Activated T-helper 1 cell treated with Interleukin-2 at 50 U/mL for 16 hours (primary cell): ENCODE measurements around the gene DRAM1.
"Not testable (repeated sequence)": the region's sequence is repeated elsewhere in the genome, so short reads cannot be mapped to it uniquely, and the experiment has no call there.

Experiments
- DNase-seq: peaks from one replicate; pipeline ENCODE4 v3.0.0-alpha.2; 2020; ENCODE audit warnings: low read depth

Gene DRAM1

DNA sequence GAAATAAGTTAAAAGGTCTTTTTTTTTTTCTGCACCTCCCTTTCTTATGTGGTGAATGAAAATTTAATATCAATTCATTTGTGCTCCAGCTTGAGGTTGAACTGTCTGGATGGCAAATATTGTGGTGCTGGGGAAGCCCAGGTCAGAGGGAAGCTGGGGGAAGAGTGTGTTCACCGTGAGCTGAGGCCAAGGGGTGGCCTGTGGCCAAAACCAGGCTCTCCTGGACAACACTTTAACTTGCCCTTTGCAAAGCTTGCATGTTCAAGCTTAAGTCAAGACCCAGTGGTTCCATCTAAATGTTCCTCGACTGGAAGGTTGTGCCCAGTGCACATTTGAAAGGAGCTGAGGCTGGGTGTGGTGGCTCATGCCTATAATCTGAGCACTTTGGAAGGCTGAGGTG, 28.8 kb downstream of the DRAM1 start:
- no peak for DNase-seq

DNA sequence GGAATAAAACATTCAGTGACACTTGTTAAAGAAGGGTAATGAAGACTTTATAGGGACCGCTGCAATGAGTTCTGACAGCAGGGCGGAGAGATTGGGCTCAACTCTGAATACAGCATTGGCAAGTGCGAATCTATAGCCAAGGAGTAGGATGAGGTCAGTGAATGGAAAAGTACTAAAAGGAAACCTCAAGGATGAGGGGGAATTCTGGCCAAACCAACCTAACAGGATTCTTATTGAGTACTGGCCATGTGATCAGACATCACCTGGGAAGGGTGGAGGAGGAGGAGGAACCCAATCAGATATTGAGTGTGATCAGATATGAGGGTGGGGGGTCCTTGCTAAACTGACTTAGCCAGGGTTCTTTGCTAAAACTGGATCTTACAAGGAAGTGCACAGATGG, 31.0 kb downstream of the DRAM1 start:
- DNase-seq = no peak

DNA sequence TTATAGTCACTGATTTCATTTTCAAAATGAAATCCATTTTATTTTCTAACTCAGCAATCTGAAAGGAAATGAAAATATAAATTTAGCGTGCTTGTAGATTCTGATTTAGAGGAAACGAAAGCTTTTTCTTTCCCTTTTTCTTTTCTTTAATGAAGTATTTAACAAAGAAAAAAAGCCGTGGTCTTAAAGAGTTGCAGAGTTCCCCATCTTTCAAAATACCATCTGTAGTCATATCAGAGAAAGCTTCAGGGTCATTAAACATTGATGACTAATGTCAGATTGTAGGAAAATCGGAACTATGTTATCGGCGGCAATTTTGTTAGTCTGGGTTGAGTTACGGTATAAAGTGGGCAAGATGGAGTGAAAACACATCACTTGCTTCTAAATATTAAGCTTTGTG, 32.3 kb downstream of the DRAM1 start:
- no peak for DNase-seq

DNA sequence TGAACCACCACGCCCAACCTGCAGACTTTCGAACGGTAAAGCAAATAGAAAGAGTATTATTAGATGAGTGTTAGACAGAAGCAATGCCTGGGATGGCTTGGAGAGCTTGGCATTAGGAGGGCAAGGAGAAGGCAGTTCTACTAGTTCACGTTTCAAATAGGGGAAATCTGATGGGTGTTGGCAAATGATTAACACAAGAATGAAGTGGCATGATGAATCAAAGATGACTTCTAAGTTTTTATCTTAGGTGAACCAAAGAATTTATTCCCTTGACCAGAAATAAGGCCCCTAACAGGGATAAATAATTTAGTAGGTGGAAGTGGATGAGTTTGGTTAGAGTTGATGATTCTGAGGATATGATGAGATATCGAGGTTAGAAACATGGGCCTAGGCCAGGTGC, 38.5 kb downstream of the DRAM1 start:
- DNase-seq = no peak

DNA sequence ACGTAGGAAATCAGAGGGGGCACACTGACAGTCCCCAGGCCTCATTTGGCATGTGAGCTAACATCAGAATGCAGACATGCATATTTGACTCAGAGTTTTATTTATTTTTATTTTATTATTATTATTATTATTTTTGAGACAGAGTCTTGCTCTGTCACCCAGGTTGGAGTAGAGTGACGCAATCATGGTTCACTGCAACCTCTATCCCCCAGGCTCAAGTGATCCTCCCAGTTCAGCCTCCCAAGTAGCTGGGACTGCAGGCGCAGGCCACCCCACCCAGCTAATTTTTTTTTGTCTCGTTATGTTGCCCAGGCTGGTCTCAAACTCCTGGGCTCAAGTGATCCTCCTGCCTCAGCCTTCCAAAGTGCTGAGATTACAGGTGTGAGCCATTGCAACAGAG, 41.4 kb downstream of the DRAM1 start:
- not testable (repeated sequence) for DNase-seq

DNA sequence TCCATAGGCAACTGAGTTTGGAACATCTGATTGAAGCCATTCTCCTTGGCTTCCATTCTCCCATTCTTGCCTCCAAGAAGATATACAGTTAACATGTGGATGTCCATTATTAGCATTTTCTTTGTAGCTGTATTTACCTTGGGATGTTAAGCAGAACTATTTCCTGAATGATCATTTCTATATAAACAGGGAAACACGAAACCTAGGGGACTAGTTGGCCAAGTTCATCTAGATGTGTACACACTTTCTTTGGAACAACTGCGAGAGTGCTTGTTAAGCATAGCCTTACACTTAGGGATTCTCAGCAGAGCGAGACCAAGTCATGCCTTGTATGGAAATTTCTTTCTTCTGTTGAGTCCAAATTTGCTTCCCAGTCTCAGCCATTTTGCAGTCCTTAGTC, 42.1 kb downstream of the DRAM1 start:
- DNase-seq = no peak

DNA sequence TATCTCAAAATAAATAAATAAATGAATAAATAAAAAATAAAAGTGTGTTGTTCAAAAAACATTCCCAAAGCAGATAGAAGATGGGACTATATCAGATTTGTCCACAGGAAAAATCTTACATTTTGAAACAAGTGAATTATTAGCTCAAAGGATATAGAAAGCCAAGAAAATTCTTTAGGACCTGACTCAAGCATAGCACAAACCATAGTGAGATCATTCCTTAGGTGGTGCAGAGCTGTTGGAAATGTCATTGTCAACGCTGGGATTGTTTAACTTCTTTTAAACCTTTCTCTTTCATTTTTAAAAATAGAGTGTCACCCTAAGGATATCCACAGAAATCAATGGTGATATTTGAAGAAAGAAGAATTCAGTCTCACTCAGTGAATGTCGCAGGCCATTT, 43.5 kb downstream of the DRAM1 start:
- DNase-seq = no peak

DNA sequence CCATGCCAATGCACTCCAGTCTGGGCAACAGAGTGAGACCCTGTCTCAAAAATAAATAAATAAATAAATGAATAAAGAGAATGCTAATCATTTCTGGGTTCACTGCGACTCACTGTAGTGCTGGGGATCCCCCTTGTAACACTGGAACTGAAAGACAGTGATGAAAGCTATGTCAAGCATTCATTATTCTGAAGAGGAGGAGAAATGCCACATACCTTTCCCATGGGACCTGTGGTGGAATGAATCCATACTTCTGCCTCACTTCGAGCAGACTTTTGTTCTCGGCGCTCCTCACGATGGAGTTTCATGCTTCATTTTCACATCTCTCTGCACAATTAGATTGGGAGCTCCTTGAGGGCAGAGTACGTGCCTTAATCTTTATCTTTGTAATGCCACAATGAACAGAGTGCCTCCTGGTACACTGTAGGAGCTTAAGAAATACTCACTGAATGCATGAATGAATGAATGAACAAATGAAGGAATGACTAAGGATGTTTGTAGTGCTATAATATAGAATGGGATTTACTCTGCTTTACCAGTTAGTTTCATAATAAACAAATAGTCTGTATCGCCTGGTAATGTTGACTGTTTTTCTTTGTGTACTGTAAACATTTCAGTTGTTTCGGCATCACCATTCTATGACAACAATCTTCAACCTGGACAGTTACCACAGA, 45.8 kb downstream of the DRAM1 start:
- DNase-seq = no peak

DNA sequence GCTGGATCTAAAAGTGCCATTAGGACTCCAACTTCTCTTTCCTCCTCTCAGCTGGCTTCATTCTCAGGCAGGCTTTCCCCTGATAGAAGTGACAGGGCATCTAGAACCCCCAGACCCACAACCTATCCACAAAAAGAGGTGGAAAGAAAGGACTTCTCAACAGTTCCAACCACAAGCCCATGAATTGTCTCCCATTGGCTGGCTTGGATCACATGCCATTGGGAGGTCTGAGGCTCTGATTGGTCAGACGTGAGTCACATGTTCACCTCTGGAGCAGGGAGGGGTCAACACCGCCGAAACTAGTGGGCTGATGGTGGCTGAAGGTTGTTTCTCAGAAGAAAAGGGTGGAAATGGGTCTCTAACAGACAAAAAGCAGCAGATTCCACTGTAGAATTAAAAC, 47.2 kb downstream of the DRAM1 start:
- no peak for DNase-seq

DNA sequence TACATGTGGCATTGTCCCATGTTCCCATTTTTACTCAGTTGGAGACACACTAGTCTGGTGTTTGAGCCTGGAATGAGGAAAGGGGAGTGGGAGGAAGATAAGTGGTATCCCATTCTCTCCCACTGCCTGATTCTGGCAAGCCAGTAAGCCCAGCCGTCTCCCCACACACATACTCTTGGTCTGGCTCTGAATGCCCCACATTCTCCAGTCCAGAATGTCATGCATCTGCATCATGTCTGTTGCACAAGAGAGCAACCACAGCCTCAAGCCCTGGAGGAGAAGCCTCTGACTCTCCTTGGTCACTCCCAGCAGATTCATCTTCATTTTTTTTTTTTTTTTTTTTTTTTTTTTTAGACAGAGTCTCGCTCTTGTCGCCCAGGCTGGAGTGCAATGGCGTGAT, 48.0 kb downstream of the DRAM1 start:
- DNase-seq = no peak

DNA sequence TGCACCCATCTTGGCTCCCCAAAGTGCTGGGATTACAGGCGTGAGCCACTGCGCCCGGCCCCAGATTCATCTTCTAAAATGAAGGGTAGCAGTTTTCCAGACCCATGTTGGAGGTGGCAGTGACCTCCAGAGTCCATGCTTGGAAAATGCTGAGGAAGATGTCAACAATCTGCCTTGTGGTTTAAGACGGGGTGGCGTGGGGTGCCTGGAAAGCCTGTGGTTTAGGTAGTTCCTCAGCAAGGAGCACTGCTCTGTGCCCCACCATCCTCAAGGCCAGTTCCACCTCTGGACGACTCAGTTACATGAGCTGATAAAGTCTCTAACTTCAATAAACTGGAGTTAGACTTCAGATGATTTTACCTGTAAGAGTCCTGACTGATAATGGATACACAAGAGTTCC, 48.6 kb downstream of the DRAM1 start:
- DNase-seq = no peak

DNA sequence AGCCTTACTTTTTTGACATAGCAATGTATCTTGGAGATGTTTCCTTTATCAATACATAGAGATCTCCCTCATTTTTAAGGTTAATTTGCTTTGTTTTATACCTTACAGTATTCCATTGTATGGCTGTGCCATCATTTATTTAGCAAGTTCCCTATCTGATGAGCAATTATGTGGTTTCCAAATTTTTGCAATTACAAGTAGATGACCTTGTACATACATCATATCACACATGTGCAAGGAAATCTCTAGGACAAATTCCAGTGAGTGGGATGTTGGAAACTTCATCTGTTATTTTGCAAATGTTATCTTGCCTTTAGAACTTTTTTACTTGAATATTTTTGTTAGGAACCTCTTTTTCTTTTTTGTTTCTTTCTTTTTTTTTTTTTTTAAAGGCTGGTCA, 49.7 kb downstream of the DRAM1 start:
- no peak for DNase-seq

DNA sequence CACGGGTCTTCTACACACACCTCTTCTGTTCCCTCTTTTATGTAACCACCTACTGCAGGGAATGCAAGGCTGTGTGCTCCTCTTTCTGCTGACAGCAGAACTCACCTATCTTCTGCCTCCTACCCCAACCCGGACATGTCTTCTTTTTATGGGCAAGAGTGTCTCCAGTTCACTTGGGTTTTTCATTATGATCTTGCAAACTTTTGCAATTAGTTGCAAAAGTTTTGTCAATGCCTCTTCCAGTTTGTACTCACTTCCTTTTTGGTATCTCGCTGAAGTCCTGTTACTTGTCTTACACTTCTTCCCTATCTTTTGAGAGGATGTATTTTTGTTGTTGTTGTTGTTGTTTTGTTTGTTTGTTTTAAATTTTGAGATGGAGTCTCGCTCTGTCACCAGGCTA, 50.6 kb downstream of the DRAM1 start:
- no peak for DNase-seq

DNA sequence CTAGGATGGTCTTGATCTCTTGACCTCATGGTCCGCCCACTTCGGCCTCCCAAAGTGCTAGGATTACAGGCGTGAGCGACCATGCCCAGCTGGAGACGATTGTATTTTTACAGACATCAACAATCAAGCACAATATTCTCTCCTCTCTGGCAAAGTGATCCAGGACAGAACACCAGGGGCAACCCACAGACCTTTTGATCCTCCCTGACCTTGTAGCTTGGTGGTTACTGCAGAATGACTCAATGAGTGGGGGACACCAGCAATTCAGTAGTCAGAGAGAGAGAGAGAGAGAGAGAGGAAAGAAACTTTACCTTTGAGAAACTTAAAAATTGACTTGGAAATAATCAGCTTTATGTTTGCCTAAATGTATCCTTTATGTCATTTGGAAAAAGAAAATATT, 51.2 kb downstream of the DRAM1 start:
- DNase-seq = no peak

DNA sequence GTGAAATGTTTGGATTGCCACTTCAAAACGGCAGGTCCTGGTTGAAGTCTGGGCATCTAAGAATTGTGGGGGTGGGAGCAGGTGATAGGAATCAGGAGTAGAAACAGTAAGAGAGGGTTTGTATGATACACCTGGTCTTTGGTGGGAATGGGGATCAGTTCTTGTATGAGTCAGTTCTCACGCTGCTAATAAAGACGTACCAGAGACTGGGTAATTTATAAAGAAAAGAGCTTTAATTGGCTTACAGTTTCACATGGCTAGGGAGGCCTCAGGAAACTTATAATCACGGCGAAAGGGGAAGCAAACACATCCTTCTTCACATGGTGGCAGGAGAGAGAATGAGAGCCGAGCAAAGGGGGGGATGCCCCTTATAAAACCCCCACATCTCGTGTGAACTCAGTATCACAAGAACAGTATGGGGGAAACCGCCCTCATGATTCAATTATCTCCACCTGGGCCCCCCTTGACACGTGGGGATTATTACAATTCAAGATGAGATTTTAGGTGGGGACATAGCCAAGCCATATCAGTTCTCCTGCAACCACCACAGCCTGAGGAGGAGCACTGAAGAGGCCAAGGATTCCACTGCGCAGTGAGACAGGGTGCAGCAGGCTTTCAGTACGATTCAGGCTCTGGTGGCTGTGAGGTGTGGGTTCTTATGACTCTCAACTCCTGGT, 52.1 kb downstream of the DRAM1 start:
- no peak for DNase-seq

DNA sequence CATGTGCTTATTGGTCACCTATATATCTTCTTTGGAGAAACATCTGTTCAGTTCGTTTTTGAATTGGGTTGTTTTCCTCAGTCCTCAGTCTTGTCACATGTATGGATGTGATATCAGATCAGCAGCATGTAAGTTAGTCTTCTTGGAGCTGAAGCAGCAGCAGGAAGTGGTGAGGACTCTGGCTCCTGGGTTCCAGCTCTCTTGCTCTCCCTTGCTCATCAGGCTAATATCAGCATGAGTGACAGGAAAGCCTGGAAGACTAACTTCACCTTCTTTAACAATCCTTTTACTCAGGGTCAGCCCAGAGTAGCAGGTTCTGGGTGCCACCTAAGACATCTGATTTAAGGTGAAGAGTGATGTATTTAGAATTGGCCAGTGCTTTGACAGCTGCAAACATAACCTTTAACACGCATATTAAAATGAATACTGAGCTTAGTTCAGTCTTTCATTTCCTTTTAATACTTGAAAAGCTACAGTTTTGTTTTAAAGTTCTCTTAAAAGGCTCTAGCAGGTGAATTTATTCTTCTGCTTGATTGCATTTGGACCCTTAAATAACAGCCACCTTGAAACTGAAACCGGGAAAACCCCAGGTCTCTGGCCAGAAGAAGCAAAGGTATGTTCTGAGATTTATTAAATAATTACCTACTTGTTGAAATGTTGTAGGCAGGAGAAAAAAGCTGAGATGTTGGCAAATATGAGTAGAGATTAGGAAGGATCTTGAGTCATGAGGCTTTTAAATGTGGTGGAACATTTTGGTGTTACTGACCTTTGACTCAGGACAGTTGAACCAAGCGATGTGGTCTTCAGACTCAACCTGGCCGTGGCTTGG, 54.3 kb downstream of the DRAM1 start:
- no peak for DNase-seq

DNA sequence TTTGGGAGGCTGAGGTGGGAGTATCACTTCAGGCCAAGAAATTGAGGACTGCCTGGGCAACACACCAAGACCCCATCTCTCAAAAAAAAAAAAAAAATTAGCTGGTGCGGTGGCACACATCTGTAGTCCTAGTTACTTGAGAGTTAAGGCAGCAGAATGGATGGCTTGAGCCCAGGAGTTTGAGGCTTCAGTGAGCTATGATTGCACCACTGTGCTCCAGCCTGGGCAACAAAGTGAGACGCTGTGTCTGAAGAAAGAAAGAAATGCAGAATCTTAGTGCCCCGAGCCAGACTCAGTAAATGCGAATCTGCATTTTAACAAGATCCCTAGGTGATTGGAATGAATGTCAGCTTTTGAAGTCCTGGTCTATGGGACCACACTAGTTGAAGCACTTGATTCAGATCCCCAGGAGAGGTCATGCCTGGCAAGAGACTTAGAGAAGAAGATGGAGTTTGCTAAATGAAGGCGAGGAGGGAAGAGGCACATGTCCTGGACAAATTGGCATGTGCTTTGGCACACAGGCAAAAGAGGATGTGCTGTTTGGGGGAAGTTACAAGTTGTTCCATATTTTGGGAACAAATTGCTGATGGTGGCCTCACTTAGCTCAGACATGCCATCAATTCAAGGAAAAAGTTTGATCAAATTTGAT, 56.6 kb downstream of the DRAM1 start:
- DNase-seq = no peak

DNA sequence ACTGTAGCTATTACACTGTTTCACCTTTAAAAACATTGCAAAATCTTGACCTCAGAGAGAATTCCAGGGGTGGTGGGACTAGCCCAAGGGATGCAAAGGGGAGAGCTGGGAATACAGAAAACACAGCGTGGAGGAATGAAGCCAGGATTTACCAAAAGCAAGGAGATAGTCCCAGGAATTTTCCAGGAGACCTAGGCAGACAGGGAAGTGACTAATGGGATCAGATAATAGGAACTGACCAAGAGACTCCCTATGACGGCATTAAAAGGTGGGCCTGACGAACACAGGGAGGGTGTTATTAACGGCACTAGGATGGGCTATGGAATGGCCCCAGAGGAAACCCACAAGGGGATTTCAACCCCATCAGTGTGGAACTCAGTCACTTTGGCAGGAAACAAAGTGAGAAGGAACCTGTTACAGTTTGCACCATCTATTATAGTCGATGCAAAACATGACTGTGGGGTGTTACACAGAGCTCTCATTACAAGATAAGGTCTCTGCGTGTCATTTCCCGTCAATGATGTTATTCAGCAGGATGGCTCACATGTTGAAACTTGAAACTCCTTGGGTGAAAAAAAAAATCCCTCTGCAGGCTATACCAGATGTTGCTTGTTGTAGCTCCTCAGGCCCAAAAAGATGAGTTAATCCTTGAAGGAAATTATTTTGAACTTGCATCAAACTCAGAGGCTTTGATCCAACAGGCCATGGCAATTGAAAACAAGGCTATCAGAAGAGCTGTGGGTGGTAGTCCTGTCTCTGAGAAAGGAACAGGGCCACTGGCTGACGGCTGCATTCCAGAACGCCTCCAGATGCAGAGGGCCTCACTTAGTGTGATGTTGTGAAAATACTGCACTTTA, 58.7 kb downstream of the DRAM1 start:
- no peak for DNase-seq

DNA sequence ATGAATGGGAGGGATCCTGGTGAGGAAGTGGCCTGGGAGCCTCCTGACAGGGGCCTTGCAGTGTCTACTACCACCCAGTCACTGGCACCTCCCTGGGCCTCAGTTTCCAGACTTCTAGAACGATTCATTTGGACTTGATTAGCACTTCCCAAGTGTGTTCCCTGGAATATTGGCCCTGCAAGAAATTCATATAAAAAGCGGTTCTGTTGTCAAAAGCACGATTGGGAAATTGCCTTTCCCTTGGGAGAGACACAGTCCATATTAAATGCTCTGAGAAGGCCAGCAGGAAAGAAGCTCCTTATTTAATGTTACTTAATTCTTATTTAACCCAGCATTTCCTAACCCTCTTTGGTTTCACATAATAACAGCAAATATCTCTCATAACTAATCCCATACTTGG, 61.9 kb downstream of the DRAM1 start:
- DNase-seq = no peak

DNA sequence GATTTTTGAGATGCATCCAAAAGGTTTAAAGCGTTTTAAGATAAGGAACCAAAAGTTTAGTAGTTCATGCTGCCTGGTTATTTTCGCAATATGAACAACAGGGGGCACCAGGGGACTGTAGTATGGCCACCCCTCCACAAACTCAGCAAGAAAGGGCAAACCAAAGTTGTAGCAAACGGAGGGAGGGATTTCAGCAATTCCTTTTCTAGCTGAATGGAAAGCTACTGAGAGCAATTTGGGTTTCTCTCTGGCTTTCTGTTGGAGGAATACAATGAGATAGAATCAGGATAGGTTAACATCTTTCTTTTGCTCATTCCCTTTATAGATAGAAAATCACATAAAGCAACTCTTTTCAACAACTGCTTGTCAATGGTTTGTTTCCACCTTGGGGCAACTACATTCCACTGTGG, 62.5 kb downstream of the DRAM1 start:
- DNase-seq = peak; percentile 1

DNA sequence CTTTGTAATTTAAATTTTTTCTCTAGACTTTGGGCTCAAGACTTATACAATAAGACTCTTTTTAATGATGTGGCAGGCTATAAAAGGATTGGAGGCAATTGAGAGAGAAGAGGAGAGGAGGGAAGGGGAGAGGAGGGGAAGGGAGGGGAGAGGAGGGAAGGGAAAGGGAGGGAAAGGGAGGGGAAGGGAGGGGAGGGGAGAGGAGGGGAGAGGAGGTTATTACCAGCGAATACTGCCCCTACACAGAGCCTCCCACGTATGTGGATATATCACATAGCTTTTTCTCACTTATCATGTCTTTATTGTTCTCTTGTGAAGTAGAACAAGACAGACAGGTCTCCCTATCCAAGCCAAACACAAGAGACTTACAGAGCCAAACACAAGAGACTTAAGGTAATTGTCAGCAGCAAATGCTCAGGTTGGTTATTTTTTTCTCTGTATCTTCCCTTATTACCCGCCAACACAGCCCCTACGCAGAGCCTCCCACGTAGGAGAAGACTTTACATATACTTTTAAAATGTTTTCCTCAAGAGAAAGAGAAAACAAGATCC, 63.1 kb downstream of the DRAM1 start:
- DNase-seq = no peak
